Neural cell (in vitro differentiated cells): ENCODE data around the gene PNKD.

Source experiments
- CTCF ChIP-seq: fragments of 450-650 bp; IDR thresholded peaks from 2 replicates; pipeline ENCODE4 v1.5.1; 2014; ENCODE audit warnings: antibody characterized with exemption, mild to moderate bottlenecking, moderate library complexity; ENCODE audit not compliant: poor library complexity, severe bottlenecking
- EP300 ChIP-seq: fragments of 450-650 bp; conservative IDR thresholded peaks from 2 replicates; pipeline ENCODE4 v1.6.1; 2014; ENCODE audit warnings: antibody characterized with exemption, mild to moderate bottlenecking, moderate library complexity; ENCODE audit not compliant: poor library complexity, severe bottlenecking
- EZH2 ChIP-seq: fragments of 200-600, 300-800 bp; shearing (Covaris generic), sonication (generic); IDR thresholded peaks from 2 replicates; pipeline ENCODE4 v1.6.1; 2014; ENCODE audit warnings: antibody characterized with exemption, low read length, borderline replicate concordance, mild to moderate bottlenecking; ENCODE audit not compliant: insufficient read depth, poor library complexity, severe bottlenecking
- MXI1 ChIP-seq: fragments of 450-650 bp; conservative IDR thresholded peaks from 2 replicates; pipeline ENCODE4 v1.6.1; 2014; ENCODE audit warnings: antibody characterized with exemption, mild to moderate bottlenecking; ENCODE audit not compliant: poor library complexity, severe bottlenecking
- POLR2AphosphoS5 ChIP-seq: IDR thresholded peaks from 2 replicates; pipeline ENCODE4 v1.6.1; 2012
- RAD21 ChIP-seq: fragments of 450-650 bp; conservative IDR thresholded peaks from 2 replicates; pipeline ENCODE4 v1.6.1; 2014; ENCODE audit warnings: antibody characterized with exemption, mild to moderate bottlenecking, moderate library complexity
- TF ChIP-seq, protein P1 (sequence below): IDR thresholded peaks from 2 replicates; pipeline ENCODE4 v1.6.1; 2012; ENCODE audit warnings: borderline replicate concordance

DNA sequence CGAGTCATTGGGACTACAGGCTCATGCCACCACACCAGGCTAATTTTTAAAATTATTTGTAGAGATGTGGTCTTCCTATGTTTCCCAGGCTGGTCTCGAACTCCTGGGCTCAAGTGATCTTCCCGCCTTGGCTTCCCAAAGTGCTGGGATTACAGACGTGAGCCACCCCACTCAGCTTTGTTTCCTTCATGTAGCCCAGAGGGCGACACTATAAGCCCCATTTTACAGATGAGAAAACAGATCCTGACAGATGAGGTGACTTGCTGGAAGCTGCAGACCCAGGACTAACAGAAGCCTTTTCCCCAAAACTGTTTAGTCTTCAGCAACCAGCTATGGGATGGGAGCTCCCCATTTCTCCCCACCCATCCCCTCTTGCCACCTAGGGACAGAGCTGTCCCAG, 122.1 kb downstream of the PNKD start:
- TF ChIP-seq CTCF (no peak), EZH2 (no peak), RAD21 (no peak), EP300 (no peak), POLR2AphosphoS5 (no peak), MXI1 (no peak)
- TF ChIP-seq, protein P1, sequence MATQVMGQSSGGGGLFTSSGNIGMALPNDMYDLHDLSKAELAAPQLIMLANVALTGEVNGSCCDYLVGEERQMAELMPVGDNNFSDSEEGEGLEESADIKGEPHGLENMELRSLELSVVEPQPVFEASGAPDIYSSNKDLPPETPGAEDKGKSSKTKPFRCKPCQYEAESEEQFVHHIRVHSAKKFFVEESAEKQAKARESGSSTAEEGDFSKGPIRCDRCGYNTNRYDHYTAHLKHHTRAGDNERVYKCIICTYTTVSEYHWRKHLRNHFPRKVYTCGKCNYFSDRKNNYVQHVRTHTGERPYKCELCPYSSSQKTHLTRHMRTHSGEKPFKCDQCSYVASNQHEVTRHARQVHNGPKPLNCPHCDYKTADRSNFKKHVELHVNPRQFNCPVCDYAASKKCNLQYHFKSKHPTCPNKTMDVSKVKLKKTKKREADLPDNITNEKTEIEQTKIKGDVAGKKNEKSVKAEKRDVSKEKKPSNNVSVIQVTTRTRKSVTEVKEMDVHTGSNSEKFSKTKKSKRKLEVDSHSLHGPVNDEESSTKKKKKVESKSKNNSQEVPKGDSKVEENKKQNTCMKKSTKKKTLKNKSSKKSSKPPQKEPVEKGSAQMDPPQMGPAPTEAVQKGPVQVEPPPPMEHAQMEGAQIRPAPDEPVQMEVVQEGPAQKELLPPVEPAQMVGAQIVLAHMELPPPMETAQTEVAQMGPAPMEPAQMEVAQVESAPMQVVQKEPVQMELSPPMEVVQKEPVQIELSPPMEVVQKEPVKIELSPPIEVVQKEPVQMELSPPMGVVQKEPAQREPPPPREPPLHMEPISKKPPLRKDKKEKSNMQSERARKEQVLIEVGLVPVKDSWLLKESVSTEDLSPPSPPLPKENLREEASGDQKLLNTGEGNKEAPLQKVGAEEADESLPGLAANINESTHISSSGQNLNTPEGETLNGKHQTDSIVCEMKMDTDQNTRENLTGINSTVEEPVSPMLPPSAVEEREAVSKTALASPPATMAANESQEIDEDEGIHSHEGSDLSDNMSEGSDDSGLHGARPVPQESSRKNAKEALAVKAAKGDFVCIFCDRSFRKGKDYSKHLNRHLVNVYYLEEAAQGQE, result no peak
